Measurements from ENCODE around the gene PTH1R.
A peak's percentile ranks its signal among the peaks of the same experiment; 100 is the strongest.

GRCh38 chr3:46866720-46867549, 10.6 kb upstream of the PTH1R start:
- TF ChIP-seq CTCF (IDR thresholded peaks at IDR 0.05): peak; percentile 89
- TF ChIP-seq POLR2AphosphoS5 (IDR thresholded peaks at IDR 0.05; ENCODE audit: low read depth, low read length): no peak

All from Panc1 (cell line).